Measurements from ENCODE around the gene C19orf53.

Gene C19orf53

DNA sequence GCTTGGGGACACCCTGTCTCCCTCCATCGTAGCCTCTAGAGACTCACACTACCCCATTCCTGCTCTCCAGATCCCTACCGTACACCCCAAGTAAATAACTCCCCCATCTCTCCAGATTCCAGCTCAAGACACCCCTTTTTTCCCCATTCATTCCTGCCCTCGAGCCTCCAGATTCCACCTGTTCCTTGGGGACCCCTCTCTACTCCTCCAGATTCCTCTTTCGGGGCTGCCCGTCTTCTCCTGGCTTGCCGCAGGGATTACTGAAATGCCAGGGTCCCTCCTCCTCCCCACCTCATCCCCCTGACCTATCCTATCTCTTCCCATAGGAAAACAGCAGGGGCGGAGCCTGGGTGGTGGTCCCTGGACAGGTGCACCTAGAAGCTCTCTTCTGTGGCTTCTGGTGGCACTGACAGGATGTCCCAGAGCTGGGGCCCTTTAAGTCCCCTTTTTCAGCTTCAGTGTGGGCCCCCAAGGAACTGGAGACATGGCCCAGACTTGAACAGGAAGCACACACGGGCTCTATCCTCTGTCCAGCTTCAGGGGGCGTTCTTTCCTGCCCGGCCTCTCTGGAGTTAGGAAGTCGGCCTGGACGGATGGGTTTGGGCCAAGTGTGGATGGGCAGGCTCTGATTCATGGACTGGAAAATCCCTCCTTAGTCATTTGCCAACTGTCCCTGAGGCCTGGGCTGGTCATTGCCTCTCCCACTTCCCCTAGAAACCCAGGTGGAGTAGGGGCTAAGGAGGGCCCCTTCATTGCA, 22.2 kb downstream of the C19orf53 start:
- no peak for DNase-seq

DNA sequence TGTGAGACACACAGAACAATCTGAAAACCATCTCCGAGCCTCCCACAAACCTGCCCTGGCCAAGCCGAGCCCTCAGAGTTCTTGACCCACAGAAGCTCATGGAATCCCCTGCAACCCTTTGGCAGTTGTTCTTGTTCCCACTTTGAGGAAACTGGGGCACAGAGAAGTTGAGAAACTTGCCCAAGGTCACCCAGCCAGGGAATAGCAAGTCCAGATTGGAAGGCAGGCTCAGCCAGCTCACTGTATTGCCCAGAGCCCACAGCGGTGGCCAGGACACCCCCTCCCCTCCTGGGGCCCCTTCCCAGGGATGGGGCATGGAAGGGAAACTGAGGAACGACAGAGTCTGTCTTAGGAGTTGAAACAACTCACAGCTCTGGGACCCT, 22.8 kb downstream of the C19orf53 start:
- no peak for DNase-seq

DNA sequence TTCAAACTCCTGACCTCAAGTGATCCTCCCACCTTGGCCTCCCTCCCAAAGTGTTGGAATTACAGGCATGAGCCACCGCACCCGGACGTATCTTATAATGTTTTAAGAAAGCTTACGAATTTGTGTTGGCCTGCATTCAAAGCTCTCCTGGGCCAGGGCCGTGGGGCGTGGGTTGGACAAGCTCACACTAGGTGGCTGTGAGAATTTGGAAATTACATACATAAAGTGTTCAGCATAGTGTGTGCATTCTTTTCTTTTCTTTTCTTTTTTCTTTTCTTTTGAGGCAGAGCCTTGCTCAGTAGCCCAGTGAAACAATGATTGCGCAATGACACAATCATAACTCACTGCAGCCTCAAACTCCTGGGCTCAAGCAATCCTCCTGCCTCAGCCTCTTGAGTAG, 23.6 kb downstream of the C19orf53 start:
- DNase-seq, result no peak

DNA sequence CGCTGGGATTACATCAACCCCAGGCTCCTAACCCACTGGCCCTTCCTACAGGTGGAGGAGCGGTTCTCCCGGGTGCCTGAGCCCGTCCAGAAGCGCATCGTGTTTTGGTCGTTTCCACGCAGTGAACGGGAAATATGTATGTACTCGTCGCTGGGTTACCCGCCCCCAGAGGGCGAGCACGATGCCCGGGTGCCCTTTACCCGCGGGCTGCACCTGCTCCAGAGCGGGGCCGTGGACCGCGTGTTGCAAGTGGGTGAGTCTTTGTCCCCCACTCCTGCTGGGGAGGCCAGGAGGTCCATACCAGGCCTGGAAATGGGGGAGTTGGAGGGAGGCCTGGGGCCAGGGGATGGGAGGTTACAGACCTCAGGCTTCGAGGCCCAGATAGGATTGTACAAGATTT, 25.4 kb downstream of the C19orf53 start:
- DNase-seq, result no peak

DNA sequence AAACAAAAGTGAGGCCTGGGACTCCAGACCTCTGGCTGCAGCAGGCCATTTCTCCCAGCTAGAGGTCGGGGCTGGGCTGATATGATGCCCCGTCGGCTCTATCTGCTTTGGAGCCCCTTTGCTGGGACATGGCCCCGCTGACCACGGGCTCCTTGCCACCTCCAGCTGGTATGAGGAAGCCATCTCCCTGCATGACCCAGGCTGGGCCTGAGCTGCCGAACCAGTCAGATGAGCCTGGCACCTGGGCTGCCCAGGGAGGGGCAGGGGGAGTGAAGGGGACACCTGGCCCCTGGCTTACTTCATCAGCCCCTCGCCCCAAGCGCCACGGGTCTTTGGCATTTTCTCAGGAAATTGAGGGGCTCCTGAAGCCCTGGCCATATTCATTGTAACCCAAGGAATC, 28.8 kb downstream of the C19orf53 start:
- DNase-seq, result no peak

DNA sequence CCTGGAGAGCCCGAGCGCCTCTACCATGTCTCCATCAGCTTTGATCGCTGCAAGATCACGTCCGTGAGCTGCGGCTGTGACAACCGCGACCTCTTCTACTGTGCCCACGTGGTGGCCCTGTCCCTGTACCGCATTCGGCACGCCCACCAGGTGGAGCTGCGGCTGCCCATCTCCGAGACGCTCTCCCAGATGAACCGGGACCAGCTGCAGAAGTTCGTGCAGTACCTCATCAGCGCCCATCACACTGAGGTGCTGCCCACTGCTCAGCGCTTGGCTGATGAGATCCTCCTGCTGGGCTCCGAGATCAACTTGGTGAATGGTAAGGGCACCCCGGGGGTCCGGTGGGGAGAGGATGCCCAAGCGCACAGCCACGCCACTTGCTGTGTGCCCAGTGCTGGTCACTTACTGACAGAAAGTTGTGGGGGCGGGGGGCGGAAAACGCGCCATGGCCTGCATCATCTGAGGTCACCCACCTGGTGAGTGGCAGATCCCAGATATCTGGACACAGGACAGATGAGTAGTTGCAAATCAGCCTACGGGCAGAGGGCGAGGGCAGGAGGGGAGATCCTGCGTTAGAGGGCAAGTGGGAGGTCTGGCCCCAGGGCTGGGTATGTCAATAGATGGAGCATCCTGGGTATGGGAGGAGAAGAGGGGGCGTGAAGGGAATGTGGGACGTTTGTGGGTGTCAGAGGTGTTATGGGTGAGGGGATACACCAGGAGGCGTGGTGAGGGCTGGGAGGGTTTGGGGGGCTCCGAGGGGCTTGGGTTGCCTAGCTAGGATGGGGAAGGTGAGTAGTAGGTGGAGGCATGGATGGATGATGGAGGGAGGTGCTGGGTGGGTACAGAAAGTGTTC, 30.8 kb downstream of the C19orf53 start:
- no peak for DNase-seq

DNA sequence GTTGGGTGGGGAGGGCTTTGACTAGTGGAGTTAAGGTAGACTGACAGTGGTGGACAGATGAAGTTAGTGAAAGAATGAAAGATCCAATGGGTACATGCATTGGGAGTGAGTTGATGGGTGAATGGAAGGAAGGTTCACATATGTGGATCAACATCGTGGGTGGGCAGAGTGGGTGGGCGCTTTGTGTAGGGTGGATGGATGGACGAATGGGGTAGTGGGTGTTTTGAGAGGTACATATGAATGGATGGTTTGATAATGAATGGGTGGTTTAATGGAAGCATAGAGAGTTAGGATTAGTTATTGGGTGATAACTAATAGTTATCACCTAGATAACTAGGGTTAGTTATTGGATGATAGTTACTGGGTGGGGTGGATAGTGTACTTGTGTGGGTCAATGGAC, 32.5 kb downstream of the C19orf53 start:
- no peak for DNase-seq

DNA sequence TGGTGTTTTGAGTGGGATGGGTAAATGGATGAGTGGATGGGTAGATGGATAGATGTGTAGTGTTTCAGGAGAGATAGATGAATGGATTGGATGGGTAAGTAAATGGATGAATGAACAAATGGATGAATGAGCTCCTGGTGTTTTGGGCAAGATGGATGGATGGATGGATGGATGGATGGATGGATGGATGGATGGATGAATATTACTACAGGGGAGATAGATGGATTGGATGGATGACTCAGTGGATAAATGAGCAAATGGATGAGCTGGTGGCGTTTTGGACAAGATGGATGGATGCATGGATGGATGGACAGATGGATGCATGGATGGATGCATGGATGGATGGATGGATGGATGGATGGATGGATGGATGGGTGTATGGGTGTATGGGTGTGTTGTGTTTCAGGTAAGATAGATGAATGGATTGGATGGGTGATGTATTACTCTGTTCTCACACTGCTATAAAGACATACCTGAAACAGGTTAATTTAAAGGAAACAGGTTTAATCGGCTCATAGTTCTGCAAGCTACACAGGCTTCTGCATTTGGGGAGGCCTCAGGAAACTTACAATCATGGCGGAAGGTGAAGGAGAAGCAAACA, 33.3 kb downstream of the C19orf53 start:
- no peak for DNase-seq

DNA sequence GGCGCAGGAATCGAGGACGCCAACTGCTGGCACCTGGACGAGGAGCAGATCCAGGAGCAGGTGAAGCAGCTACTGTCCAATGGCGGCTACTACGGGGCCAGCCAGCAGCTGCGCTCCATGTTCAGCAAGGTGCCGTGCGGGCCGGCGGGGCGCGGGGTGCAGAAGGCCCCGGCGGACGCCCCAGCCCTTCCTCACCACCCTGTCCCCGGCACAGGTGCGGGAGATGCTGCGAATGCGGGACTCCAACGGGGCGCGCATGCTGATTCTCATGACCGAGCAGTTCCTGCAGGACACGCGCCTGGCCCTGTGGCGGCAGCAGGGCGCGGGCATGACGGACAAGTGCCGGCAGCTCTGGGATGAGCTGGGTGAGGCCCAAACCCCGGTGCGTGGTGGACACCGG, 34.6 kb downstream of the C19orf53 start:
- no peak for DNase-seq

DNA sequence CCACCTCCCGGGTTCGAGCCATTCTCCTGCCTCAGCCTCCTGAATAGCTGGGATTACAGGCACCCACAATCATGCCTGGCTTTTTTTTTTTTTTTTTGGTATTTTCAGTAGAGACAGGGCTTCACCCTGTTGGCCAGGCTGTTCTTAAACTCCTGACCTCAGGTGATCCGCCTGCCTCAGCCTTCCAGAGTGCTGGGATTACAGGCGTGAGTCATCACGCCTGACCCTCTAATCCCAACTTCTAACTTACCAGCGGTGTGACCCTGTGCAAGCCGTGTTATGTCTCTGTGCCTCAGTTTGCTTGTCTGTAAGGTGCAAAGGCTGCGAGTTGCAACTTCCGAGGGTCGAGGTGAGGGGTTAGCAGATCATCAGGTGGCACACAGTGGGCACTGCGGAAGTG, 38.3 kb downstream of the C19orf53 start:
- DNase-seq, result no peak

DNA sequence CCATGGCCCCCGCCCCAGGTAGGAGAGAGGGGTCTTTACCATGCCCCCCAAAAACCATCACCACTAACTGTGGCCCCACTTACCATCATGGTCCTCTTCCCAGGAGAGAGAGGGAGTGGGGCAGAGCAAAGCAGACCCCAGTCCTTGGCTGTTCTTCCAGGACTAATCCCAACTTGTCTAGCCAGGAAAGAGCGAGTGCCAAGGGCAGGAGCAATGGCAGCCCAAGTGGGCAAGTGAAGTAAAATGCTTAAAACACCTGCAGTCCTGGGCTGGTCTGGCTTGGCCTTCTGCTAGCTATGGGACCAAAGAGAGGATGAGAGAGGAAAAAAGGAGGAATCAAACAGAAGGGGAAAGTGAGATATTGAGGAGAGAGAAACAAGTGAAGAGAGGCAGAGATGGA, 38.9 kb downstream of the C19orf53 start:
- no peak for DNase-seq

DNA sequence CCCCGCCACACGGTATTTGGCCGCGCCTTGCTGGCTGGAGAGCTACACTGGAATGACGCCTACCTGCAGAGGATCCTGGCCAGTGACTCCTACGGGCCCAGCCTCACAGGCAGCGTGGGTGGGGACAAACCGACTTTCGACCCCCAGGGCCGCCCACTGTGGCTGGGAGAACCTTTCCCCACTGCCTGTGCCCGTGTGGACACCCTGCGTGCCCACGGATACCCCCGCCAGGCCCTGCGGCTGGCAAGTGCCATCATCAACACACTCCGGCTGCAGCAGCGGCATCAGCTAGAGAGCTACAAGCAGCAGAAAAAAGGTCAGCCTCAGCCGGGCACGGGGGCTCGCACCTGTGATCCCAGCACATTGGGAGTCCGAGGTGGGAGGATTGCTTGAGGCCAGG, 40.3 kb downstream of the C19orf53 start:
- DNase-seq, result no peak

DNA sequence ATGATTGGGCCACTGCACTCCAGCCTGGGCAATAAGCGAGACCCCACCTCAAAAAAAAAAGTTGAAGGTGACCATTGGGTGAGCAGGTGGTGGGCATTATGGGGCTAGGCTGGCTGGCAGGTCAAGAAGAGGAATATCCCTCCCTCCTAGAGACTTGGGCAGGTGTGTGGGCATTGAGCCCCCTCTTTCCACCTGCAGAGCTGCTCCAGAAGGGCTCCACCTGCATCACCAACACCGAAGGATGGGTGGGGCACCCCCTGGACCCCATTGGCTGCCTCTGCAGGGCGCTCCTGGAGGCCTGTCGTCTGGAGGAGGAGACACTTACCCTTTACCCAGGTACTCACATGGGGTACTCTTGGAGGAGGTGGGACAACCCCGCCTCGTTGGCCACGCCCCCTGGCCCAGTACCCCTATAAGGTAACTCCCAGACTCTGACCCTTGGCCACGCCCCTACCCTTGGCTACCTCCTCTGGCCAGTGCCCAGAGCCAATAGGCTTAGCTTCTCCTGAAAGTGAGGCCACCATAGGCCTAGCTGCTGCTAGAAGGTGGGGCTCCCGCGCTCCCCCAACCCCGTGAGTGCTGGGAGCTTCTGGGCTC, 42.9 kb downstream of the C19orf53 start:
- DNase-seq, result no peak

DNA sequence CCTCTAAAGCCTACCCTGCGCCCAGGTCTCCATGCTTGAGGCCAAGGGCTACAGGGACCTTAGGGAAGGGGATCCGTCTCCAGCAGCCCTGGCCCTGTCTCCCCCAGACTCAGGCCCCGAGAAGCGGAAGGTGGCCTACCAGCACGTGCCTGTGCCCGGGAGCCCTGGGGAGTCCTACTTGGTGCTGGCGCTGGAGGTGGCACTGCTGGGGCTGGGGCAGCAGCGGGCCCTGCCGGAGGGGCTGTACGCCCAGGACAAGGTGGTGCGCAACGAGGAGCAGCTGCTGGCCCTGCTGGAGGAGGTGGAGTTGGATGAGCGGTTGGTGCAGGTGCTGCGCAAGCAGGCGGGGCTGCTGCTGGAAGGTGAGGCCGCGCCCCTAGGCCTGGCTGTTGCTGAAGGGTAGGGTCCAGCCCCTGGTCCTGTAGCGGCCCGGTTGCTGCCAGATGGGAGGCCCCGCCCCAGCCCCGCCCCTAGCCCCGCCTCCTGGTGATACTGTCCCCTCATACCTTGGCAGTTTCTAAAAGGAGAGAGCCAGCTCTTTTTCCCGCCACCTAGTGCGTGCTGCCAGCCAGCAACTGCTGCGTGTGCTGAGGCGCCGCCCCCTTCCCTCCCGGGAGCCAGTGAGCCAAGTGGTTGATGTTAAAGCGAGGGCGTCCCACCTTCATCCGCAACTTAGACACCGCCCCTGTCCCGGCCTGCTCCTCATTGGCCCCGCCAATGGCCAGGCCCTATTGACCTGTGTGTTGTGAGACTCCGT, 43.5 kb downstream of the C19orf53 start:
- DNase-seq, result no peak

DNA sequence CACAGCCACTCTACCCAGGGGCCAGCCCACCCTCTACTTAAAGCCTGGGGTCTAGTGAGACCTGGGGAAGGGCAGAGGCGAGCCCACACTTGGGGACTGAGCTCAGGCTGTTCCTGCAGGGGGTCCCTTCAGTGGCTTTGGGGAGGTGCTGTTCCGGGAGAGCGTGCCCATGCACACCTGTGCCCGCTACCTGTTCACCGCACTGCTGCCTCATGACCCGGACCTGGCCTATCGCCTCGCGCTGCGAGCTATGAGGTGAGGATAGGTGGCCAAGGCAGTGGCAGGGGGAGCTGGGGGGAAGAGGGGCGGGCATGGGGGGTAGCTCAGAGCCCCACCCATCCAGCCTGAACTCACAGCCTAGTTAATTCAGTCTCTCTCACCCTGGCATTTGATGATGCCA, 45.0 kb downstream of the C19orf53 start:
- no peak for DNase-seq

DNA sequence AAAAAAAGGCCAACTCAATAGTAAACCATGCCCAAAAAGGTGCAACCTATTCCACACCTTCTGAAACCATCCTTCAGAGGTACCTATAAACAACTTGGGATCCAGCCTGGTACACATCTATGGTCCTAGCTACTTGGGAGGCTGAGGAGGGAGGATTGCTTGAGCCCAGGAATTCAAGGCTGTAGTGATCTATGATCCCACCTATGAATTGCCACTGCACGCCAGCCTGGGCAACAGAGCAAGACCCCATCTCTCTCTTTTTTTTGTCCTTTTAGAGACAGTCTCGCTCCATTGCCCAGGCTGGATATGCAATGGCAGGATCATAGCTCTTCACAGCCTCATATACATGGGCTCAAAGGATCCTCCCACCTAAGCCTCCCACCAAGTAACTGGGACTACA, 47.0 kb downstream of the C19orf53 start:
- no peak for DNase-seq

DNA sequence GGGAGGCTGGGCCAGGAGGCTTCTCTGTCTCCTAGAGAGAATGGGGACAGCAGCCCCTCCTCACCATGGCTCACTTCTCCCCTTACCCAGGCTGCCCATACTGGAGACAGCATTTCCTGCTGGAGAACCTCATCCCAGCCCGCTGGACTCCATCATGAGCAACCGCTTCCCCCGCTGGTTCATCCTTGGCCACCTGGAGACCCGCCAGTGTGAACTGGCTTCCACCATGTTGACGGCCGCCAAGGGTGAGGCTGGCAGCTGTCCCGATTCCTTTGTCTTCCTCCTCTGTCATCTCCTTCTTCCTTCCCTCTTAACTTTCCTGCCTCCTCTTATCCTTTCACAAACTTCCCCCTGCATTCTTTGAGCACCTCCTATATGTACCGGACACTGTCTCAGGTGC, 49.0 kb downstream of the C19orf53 start:
- DNase-seq, result no peak

DNA sequence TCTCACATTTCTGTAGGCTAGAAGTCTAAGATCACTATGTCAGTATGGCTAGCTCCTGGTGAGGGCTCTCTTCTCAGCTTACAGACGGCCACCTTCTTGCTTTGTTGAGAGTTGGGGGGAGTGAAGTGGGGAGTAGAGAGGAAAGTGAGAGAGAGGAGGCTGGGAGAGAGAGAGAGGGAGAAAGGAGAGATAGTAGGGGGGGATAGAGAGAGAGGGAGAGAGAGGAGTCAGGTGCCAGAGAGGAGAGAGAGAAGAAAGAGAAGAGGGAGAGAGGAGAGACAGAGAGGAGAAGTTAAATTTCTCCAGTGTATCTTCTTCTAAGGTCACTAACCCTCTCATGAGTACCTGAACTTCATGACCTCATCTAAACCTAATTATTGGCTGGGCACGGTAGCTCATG, 49.6 kb downstream of the C19orf53 start:
- no peak for DNase-seq

DNA sequence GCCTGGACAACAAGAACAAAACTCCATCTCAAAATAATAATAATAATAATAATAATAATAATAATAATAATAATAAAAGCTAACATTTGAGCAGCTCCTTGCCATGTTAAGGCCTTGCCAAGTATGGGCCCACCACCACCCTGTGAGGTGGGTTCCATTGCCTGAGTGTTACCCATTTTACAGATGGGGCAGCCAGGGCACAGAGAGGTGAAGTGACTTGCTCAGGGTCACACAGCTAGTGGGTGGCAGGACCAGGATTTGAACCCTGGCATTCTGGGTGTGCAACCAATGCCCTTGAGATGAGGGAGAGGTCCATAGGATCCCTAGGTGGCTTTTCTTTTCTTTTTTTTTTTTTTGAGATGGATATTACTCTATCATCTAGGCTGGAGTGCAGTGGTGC, 50.4 kb downstream of the C19orf53 start:
- DNase-seq, result no peak

DNA sequence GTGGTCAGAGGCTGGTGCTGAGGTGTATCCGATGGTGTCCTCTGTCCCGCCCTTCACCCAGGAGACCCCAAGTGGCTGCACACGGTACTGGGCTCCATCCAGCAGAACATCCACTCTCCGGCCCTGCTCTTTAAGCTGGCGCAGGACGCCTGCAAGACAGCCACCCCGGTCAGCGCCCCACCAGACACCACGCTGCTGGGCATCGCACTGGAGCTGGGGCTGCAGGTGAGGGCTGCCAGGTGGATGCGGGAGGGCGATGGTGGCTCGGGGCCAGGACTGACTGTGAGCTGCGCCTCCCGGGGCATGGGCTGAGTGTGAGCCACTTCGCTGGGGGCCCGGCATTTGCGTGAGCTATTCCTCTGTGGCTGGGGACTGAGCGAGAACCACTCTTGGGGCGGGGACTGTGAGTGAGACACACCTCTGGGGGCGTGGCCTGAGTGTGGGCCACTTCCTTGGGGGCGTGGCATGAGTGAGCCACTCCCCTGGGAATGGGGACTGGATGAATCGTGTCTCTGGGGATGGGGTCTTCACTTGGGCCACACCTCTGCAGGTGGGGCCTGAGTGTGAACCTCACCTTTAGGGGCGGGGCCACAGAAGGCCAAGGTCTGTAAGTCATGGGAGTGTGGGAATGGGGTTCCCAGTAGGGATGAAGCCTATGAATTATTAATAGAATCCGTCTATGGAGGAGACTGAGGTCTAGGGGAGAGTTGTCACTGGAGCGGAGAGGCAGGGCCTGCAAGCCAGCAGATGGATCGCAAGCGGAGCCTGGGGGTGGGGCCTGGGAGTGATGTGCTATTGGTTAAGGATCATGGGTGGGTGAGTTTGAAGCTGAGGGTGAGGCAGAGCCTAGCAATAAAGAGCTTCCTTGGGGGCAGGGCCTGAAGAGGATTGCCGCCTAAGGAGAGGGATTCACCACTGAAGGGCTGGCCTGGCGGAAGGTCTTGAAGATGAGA, 51.5 kb downstream of the C19orf53 start:
- peak; percentile 10 for DNase-seq

DNA sequence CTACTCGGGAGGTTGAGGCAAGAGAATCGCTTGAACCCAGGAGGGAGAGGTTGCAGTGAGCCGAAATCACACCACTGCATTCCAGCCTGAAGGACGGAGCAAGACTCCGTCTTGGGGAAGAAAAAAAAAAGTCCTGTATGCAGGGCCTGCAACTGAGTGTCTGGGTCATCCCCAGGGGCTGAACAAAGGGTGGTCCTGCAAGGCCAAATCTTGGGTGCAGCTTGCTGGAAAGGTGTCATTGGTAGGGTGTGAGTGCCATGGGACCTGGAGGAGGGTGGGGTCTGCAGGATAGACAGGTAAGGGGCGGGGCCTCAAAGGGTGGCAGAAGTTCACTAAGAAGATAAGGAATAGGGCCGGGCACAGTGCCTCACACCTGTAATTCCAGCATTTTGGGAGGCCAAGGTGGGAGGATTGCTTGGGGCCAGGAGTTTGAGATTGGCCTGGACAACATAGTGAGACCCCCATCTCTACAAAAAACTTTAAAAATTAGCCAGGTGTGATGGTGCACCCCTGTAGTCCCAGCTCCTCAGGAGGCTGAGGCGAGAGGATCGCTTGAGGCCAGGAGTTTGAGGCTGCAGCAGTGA, 52.5 kb downstream of the C19orf53 start:
- DNase-seq, result no peak

Data from GDM1 (cell line).